NCI-H524 treated with DMSO at 0.1 percent for 48 hours (cell line): ENCODE data around the gene ITPKB.
A peak's percentile ranks its signal among the peaks of the same experiment; 100 is the strongest.
"Not testable (repeated sequence)": the region's sequence is repeated elsewhere in the genome, so short reads cannot be mapped to it uniquely, and the experiment has no call there.

Experiments used
- DNase-seq: peaks from one replicate; lab custom pipeline; 2025; lab: John Stamatoyannopoulos, UW

The ITPKB gene

DNA sequence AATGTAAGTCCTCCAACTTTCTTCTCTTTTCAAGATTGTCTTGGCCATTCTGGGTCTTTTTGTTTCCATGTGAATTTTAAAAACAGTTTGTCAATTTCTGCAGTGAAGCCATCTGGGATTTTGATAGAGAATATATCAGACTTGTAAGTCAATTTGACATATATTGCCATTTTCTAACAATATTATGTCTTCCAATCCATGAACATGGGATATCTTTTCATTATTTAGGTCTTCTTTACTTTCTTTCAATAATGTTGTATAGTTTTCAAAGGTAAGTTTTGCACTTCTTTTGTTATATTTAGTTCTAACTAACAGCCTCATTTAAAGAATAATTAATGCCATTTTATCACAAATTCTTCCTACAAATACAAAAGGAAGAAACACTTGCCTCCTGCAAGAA is 117.1 kb downstream of the ITPKB start:
- DNase-seq, result no peak

DNA sequence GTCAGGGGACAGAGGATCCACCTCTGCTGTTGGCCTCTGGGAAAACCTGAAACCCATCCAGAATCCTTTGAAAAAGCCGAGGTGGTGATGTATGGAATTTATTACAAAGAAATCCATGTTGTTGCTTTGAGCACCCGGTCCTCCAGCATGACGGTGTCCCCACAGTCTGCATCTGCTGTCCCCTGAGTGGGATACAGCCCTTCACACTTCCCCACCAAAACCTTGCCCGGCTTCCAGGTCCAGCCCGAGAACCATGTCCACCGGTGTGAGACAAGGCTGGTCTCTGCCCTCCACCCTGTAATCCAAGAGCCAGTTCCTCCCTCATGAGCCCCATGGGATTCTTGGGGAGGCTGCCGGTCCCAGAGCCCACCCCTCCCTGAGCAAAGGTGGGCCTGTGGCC is 120.1 kb downstream of the ITPKB start:
- no peak for DNase-seq

GRCh38 chr1:226618380-226618779 is 120.7 kb downstream of the ITPKB start:
- DNase-seq, result no peak

- not testable (repeated sequence) for DNase-seq
These were observed 121.4 kb downstream of the ITPKB start for GRCh38 chr1:226617719-226618118.

DNA sequence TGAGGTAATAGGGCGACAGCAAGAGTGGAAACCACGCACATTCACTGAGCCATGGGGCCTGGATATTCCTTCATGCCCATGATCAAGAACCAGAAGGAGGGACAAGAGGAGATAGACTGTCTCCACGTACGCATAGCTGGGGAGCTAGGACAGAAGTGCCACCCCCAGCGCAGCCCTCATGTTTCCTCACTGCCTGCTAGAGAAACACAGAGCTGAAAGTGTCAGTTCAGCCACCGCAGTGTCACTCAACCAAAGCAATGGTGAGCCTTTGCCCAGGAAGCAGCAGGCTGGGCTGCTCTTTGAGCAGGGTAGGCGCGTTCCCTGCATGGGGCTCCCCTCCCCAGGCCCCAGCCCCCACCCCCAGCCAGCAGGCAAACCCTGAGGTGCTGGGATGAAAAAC is 122.0 kb downstream of the ITPKB start:
- DNase-seq, result no peak

- no peak for DNase-seq
These were observed 122.4 kb downstream of the ITPKB start for GRCh38 chr1:226616636-226617035.

GRCh38 chr1:226615876-226616275 is 123.2 kb downstream of the ITPKB start:
- DNase-seq, result no peak

DNA sequence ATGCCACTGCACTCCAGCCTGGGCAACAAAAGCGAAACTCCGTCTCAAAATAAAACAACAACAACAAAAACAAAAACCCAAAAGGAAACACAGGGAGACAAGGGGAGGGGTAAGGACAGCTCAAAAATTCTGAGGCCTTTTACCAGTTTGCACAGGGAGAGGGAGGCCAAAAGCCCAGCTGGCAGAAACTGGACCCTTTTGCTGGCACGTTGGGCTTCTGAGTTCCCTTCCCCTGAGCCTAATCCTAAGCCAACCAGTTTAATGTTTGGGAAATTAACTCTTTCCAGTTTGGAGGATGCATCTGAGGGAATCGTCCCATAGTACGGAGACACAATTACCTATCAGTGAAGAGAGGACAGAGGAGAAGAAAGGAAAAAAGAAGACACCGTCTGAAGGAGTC is 127.1 kb downstream of the ITPKB start:
- DNase-seq, result not testable (repeated sequence)

DNA sequence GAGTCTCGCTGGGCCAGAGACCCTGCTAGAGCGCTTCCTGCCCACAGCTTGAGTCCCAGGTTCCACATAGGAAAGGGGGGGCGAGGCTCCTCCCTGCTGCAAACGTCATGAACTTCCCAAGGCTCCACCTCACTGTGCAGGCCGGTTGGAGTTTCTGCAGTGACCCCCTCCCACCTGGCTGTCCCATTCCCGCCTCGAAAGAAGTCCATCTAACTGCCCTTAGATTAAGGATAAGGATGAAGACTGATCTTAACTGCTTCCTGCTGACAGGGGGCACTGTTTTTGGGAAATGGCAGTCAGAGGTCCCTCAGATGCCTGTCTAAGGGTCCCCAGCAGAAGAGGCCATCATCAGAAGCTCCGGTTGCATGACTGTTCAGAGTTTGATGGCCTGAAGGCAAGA is 127.8 kb downstream of the ITPKB start:
- DNase-seq, result no peak

GRCh38 chr1:226610671-226611070 is 128.4 kb downstream of the ITPKB start:
- DNase-seq, result no peak

GRCh38 chr1:226609836-226610455 is 129.1 kb downstream of the ITPKB start:
- no peak for DNase-seq

DNA sequence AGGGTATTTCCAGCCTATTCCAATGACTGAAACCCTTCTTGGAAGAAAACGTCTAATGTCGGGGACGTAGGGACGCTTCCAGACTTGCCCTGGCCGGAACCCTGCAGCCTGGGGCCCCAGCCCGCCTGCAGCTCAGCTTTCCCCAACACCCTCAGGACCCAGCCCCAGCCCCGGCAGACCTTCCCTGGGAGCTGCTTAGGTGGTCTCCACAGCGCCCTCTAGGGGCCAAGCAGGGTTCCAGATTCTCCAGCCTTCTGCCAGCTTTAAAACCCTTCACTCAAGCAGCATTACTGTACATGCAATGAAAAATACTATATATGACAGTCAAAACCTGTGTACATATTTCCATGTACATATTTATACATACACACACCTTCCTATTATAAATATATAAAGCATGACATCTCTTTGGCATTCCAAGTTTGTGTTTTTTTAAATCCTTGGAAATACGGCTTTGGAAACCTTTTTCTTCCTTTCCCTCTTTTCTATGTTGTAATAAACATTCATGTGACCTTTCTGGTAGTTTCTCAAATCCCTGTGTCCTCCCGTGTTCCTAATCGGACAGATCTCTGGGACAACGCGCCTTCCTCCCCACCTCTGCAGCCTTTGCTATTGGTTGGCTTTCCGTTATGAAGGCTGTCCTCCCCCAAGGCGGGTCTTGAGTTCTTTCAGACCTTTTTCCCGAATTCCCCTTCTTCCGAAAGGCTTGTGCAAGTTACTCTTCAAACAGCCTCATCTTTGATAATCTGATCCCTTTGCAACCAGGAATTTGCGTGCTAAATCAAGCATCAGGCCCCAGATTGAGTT is 130.2 kb downstream of the ITPKB start:
- no peak for DNase-seq

- DNase-seq, result no peak
These were observed 131.3 kb downstream of the ITPKB start for GRCh38 chr1:226607821-226608220.

DNA sequence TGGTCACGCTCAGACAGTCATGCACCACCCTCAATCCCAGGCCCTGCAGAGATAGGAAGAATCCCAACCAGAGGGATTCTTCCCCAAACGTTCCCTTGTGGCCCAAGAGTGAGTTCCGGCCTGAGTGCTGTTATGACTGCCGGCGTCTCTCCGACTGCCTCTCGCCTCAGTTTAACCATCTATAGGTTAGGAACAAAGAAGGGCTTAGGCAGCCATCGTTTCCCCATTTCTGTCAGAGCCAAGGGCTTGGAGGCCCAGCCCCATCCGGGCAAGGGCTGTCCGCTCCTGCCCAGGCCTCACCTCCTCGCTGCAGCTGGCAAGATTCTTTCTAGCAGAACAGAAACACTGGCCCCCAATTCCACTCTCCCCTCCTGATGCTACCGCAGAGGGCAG is 131.8 kb downstream of the ITPKB start:
- DNase-seq, result no peak

- no peak for DNase-seq
These were observed 132.5 kb downstream of the ITPKB start for GRCh38 chr1:226606311-226607267.

- DNase-seq, result no peak
These were observed 133.6 kb downstream of the ITPKB start for GRCh38 chr1:226605318-226605950.

- no peak for DNase-seq
These were observed 134.3 kb downstream of the ITPKB start for GRCh38 chr1:226604560-226605317.

GRCh38 chr1:226603858-226604559 is 135.1 kb downstream of the ITPKB start:
- DNase-seq, result no peak

- DNase-seq, result peak; percentile 48
These were observed 135.8 kb downstream of the ITPKB start for GRCh38 chr1:226603022-226603857.
